Glomerular endothelial cell (primary cell): Measurements from ENCODE around the gene INSC. TPM values are rescaled to one million over a fixed set of nuclear protein-coding genes. Genes with fewer than 3 reads are reported as not detected.

Source experiments
- DNase-seq: peaks from one replicate; pipeline ENCODE4 v3.0.0-alpha.2; 2011; ENCODE audit warnings: low read depth, low spot score; ENCODE audit errors: extremely low read depth
- total RNA-seq: library from RNA; depleted of rRNA; stranded (reverse); fragments of >200 nt; gene quantifications from 2 replicates; pipeline ENCODE4 v1.2.3, GENCODE V29; 2015

Gene INSC
- total RNA-seq, 1 donor from 2014 or later = 0.18 TPM

DNA sequence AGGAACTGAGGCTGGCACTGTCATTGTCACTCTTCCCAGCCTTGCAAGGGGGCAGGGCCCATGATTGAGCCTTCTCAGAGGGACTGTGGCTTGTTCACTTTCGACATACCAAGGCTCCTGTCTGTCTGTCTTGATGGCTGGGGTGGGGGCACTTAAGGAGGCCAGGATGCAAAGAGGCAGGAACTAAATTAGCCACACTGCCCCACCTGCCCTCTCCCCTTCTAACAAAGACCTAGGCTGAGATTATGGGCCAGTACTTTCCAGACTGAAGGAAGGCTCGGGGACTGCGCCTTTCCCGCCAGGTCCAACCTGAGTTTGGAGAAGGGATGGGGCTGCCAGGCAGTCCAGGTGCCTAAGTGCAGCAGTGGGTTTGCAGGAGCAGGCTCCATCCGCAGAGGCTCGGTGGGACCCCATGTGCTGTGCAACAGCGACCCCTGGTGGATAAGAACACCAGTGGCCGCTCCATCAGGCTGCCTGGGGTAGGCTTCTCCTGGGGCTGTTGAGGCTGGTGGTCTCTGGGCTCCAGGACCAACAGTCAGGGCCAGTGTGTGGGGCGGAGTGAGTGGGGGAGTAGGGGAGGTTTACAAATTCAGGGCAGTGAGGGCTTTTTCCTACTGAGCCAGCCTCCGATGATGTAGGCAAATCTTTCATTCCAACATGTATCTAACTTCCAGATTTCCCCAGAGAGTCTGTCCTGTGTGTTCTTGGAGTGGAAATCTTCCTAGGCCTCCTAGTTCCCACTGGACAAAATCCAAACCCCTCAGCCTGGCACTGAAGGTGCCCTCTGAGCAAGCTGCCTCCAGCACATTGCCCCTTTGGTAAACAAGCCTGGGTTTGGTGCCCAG is 93.9 kb downstream of the INSC start:
- no peak for DNase-seq

DNA sequence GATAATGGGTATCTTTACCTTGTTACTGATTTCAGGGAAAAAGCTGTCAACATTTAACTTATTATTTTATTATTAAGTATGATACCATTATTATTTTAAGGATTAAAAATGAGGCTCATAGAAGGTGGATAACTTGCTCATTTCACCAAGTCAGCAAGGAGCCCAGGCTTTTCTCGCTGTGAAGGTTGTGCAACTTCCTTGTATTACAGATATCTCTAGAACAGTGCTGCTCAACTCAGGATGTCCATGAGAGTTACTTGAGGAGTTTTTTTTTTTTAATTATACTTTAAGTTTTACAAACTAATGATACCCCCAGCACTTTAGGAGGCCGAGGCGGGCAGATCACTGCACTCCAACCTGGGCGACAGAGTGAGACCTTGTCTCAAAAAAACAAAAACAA is 98.2 kb downstream of the INSC start:
- no peak for DNase-seq

DNA sequence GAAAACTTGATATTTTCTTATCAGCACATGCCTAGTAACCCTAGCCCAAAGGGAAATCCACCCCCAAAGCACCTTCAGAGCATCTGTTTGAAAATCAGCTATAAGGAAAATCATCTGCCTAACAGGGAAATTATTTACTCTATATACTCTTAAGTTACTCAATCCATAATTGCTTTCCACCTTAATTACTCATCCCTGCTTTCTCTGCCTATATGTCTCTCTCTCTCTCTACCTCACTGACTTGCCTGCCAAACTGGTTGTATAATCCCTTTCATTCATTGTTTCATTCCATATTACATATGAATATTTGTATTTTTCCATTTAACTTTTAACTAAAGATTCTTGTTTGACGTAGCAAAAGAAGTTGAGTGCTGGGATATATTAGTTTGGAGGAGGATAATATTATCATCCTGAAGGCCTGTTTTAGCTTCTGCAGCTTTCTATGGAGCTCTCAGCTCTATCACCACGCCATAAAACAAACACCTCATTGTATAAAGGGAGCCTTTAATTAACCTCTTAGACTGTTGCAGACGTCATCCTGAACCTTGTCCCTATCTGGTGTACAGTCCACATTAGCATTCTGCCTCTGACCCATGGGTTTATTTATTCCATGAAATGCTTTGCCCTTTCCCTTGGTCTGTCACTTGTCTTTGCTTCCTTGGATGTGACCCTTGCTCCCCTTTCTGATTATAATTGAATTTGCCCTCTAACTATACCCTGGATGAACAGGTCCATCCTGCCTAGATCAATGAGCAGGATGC is 98.9 kb downstream of the INSC start:
- DNase-seq = no peak

DNA sequence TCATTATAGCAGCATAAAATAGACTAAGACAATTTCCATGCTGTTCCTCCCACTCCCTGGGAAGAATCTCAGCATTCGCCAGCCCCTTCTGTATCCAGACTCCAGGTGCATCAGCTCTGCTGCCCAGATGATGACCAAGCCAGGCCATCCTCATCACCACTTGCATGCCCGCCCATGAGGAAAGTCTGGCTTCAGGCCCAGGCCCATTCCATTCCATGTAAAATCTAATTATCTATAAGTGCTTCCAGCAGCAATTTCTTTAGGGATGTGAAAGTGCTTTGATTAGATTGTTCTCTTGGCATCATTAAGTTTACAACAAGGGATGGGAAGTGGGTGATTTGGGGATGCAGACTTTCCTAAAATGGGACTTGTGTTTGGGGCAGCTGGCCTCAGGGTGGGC is 100.3 kb downstream of the INSC start:
- DNase-seq = no peak

DNA sequence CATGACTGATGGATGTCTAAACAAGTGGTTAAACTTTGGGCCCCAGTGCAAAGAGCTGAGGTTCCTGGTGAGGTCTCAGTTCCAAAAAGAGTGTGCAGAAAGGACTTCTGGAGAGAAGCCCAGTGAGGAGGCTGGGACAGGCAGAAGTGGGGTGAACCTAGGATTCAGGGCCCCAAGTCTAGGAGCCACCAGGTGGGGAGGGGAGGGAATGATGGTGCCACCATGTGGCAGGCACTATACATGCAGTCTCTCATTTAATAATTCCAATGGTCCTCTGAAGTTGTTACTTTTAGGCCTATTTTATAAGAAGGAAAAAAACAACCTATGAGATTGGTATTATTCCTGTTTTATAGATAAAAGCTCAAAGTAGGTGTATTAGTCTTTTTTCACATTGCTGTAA is 102.0 kb downstream of the INSC start:
- no peak for DNase-seq

DNA sequence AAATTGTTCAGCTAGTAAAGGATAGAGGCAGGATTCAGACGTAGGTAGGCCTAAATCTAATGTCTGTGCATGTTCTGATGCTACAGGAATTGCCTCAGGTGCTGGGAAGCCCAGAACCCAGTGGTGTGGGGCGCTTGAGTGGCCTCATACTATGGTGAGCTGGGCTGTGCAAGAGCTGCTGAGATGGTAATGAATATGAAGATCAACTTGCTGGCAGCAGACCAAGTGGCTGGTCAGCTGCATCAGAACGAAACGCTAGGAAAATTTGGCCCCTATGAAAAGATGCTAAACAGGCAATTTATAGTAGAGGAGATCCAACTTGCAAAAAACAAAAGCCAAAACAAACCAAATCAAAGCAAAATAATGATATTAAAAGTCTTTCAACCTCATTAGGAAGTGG is 102.7 kb downstream of the INSC start:
- DNase-seq = no peak

- no peak for DNase-seq
Measured at GRCh38 chr11:15222777-15223176, 108.1 kb downstream of the INSC start.

GRCh38 chr11:15223318-15223717 is 108.6 kb downstream of the INSC start:
- no peak for DNase-seq

GRCh38 chr11:15224466-15224865 is 109.7 kb downstream of the INSC start:
- no peak for DNase-seq

DNA sequence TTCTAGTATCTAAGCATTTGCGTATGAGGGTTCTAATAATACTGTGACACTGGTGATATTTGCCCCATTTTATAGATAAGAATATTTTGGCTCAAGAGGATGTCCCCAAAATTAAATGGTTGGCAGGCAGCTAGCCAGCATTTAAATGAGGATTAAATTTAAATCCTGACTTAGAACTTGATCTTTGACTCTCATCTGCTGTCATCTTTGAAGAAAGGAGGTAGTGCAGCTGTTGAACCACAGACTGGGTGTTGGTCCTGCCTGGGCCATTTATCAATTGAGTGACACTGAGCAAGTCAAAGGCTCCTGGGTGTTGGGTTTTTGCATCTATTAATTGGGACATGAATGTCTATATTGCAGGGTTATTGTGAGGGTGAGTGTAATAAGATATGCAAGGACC is 112.3 kb downstream of the INSC start:
- no peak for DNase-seq

DNA sequence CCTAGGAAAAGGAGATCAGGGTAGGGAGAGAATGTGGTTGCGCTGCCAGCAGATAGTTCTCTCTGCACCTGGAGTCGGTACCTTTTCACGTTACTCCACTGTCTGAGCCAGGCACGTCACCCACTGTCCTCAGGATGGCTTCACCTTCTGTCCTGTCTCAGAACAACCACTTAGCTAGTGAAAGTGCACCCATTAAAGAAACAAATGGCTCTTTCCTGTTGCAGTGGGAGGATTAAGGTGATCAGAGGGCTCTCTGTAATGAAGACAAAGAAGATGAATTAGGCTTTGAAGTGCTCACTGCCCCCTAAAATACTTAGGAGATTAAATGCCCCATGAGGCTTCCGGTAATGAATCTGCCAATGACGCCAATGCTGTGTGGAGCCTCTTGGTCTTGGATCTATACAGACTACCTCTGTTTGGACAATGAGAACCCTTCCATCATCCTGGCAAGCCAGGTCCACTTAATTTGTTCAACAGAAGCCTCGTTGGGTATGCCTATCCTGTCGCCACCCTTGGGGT is 113.7 kb downstream of the INSC start:
- no peak for DNase-seq

DNA sequence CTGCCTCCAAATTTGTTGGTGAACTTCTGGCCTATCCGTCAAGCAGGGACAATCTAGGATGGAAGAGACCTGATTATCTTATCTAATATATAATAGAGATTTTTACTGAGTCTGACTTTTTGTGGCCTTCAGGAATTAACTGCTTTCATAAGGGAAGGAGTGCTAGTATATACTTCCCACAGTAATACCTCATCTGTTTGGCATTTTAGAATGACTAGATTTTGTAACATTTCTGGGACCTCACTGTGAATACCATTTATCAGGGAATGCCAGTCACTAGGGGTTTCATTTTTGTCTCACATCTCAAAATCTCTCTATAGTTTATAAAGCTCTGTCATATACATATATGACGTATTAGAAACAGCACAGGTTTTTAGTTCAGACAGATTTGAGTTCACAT is 114.3 kb downstream of the INSC start:
- no peak for DNase-seq

- DNase-seq = no peak
Measured at GRCh38 chr11:15232496-15232895, 117.8 kb downstream of the INSC start.

DNA sequence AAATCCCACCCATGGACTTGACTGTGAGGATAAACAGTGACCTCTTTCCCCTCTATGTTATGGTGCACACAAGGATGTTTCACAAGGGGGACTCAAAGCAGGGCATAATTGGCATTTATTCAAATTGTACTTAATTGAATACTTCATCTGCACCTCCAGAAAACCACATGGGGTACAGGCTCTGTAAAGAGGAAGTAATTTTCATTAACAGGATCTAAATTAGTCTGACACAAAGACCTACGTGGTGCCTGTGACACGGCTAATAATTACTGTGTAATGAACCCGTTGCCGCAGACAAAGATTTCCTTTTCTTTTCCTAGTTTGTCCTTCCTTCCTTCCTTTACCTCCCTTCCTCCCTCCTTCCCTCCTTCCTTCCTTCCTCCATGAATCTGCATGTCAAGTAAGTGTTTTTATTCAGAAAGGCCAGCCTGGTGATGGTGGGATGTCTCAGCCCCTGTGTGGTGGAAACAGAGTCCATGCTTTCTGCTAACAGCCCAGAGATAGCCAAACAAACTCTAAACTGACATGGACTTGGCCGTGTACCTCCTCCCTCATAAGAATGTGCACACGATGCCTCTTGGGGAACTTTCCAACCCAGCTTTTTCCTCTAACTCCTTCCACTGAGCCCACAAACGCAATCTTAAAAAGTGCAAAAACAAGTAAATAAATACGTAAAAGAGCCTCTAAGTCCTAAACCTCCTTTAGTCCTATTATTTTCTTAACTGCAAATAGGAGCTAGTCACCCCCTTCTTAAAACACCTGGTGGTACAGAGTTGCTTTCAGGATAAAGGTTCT is 118.8 kb downstream of the INSC start:
- no peak for DNase-seq

GRCh38 chr11:15234796-15235195 is 120.1 kb downstream of the INSC start:
- no peak for DNase-seq

GRCh38 chr11:15236559-15236958 is 121.8 kb downstream of the INSC start:
- DNase-seq = no peak

GRCh38 chr11:15238856-15239255 is 124.1 kb downstream of the INSC start:
- no peak for DNase-seq

GRCh38 chr11:15248749-15249148 is 134.0 kb downstream of the INSC start:
- DNase-seq = no peak

- no peak for DNase-seq
Measured at GRCh38 chr11:15258433-15259165, 143.9 kb downstream of the INSC start.

- DNase-seq = no peak
Measured at GRCh38 chr11:15266999-15267398, 152.3 kb downstream of the INSC start.
